Kidney epithelial cell (primary cell): ENCODE results near the gene CEBPG. TPM values are rescaled to one million over a fixed set of nuclear protein-coding genes. Genes with fewer than 3 reads are reported as not detected.

Source experiments
- DNase-seq: peaks from one replicate; pipeline ENCODE4 v3.0.0-alpha.2; 2010; ENCODE audit warnings: low read depth
- H3K27me3 ChIP-seq: 2 replicates; pipeline ENCODE4 v1.6.0; 2011; ENCODE audit warnings: low read length; ENCODE audit not compliant: control insufficient read depth, insufficient read depth
- H3K36me3 ChIP-seq: 2 replicates; pipeline ENCODE4 v1.5.1; 2011; ENCODE audit warnings: low read length; ENCODE audit not compliant: control insufficient read depth, insufficient read depth
- H3K4me3 ChIP-seq: 2 replicates; pipeline ENCODE4 v1.5.1; 2011; ENCODE audit warnings: low read depth, mild to moderate bottlenecking, control low read depth, low read length
- total RNA-seq: library from RNA; depleted of rRNA; stranded (reverse); fragments of >200 nt; gene quantifications from 2 replicates; pipeline ENCODE4 v1.2.3, GENCODE V29; 2015
- TF ChIP-seq, protein P1 (sequence below): IDR thresholded peaks from 2 replicates; pipeline ENCODE4 v1.5.1; 2011; ENCODE audit warnings: mild to moderate bottlenecking, moderate library complexity, low read length, control low read depth, inconsistent platforms; ENCODE audit not compliant: insufficient read depth, poor library complexity, severe bottlenecking

CEBPG gene
- total RNA-seq, 1 donor from 2014 or later, result 55.7 TPM

DNA sequence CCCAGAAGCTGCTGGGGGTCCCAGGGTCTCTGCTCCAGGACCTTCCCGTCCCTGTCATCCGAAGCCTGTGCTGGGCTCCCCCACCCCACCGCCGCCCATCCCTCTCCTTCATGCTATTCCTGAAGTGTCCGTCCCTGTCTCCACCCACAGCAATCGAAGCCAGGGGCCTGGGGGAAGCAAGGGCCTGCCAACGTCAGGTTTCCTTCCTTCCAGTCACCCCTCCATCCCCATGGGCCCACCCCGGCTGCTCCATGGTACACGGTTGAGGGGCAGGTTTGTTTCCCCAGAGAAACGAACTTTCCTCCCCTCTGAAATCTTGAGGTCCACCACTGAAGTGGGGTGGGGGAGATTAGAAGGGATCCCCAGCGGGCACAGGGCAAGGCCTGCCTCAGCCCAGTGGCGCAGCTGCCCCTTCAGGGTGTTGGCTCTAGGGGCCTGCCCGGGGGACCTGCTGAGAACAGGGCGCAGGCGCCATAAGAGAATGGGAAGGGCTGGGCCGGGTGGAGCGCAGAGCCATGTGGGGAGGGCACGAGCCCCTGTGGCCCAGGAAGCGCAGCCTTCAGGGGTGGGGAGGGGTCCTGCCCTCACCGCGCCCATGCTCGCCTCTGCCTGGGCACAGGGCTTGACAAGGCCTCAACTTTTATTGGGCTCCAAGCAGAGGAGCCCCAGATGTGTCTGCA lies 16.1 kb downstream of the CEBPG start:
- TF ChIP-seq, protein P1, sequence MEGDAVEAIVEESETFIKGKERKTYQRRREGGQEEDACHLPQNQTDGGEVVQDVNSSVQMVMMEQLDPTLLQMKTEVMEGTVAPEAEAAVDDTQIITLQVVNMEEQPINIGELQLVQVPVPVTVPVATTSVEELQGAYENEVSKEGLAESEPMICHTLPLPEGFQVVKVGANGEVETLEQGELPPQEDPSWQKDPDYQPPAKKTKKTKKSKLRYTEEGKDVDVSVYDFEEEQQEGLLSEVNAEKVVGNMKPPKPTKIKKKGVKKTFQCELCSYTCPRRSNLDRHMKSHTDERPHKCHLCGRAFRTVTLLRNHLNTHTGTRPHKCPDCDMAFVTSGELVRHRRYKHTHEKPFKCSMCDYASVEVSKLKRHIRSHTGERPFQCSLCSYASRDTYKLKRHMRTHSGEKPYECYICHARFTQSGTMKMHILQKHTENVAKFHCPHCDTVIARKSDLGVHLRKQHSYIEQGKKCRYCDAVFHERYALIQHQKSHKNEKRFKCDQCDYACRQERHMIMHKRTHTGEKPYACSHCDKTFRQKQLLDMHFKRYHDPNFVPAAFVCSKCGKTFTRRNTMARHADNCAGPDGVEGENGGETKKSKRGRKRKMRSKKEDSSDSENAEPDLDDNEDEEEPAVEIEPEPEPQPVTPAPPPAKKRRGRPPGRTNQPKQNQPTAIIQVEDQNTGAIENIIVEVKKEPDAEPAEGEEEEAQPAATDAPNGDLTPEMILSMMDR, result no peak
- no peak for DNase-seq
- H3K36me3 ChIP-seq, result no peaks in the 10 kb centered on the region

DNA sequence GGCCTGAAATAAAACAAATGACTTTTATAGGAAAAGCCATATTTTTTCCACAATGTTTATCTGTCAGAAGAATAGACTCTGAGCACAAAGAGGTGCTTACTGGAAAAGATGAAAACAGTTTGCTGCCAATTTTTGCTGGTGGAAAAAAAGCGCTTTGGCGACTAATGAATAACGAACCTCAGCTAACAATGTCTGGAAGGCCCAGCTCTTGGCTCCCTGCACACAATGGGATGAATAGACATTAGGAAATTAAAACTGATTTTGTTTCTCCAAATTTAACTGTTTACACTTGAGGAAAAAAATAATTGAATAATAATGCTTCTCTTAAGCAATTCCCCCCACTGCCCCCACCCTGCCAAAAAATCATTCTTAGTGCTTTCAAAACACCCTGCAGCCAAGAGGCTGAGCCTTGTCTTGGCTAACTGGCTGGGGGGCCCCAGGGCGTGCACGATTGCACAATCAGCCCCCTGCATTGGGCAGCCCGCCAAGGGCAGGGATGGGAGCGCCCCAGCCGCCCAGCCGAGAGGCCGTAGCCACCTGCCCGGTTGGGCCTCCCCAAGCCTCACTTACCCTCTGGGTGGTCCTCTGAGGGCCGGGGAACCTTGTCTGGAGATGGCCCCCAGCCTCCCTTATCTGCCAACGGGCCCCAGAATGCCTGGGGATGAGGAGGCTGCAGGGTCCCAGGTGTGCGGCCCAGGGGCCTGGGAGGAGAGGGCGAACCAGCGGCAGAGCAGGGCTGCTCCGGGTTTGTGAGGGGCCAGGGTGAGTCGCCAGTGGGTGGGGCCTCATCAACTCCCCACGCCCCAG lies 16.8 kb downstream of the CEBPG start:
- no peak for DNase-seq
- no peaks in the 10 kb centered on the region for H3K36me3 ChIP-seq
- TF ChIP-seq, protein P1, result no peak

More for the DNA sequence above, 16.1 kb downstream of the CEBPG start:
- Histone ChIP-seq H3K27me3 (no peaks in the 10 kb centered on the region), H3K4me3 (no peak overlapping the region)

DNA sequence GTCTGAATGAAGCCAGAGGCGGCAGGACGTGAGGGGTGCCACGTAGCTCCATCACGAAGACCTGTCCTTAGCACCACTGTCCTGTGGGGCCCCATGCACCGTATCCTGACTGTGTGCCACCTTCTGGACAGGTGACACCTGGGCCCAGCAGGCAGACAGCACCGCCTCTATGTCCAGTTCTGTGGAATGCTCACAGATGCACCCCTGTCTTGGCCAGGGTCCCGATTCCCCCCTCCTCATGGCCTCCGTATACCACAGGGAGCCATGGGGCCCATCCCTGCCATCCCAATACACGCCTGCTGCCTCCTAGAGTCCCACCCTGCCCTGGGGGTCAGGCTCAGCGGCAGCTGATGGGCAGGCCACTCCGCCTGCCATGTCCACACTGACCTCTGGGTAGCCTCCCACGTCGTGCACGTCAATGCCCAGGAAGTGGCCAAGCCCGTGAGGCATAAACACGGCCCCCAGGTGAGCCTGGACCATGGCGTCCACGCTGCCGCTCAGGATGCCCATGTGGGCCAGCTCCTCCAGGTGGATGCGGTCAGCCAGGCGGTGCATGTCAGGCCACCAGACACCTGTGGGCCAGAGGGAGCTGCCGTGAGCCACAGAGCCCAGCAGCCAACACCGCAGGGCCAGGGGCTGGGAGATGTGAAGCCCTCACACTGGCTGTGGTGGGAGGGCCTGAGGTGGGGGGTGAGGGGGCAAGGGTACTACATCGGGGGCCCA lies 17.6 kb downstream of the CEBPG start:
- TF ChIP-seq, protein P1, result no peak
- Histone ChIP-seq H3K36me3 (no peaks in the 10 kb centered on the region), H3K27me3 (no peaks in the 10 kb centered on the region), H3K4me3 (no peak overlapping the region)
- DNase-seq, result no peak

More for the DNA sequence above, 16.8 kb downstream of the CEBPG start:
- Histone ChIP-seq H3K27me3 (no peaks in the 10 kb centered on the region), H3K4me3 (no peak overlapping the region)

DNA sequence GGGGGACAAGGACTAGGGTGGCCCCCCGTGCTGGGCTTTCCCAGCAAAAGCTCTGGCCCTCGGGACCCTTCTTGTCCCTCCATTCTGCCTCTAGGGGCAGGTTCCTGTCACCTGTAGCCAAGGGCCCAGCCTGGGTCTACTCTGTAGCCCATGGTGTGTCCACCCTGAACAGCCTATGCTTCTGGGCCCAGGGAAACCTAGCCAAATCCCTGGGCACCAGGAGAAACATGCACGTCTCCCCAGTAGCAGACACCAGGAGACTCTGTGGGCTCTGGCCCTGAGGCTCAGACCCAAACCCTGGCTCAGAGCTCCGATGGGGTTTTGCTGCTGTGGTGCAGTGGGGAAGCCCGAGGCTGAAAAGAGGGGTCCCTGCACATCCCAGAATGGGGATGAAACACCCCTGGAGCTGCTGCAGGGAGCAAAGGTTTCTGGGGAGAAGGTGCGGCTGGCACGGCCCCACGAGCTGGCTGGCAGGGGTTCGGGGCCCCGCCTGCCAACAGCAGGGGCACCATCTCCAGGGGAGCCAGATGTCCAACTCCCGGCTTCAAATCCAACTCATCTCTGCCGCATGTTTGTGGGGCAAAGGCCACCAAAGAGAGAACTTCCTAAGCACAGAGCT lies 18.2 kb downstream of the CEBPG start:
- Histone ChIP-seq H3K4me3 (no peak overlapping the region), H3K27me3 (no peaks in the 10 kb centered on the region), H3K36me3 (no peaks in the 10 kb centered on the region)
- TF ChIP-seq, protein P1, result no peak
- no peak for DNase-seq

DNA sequence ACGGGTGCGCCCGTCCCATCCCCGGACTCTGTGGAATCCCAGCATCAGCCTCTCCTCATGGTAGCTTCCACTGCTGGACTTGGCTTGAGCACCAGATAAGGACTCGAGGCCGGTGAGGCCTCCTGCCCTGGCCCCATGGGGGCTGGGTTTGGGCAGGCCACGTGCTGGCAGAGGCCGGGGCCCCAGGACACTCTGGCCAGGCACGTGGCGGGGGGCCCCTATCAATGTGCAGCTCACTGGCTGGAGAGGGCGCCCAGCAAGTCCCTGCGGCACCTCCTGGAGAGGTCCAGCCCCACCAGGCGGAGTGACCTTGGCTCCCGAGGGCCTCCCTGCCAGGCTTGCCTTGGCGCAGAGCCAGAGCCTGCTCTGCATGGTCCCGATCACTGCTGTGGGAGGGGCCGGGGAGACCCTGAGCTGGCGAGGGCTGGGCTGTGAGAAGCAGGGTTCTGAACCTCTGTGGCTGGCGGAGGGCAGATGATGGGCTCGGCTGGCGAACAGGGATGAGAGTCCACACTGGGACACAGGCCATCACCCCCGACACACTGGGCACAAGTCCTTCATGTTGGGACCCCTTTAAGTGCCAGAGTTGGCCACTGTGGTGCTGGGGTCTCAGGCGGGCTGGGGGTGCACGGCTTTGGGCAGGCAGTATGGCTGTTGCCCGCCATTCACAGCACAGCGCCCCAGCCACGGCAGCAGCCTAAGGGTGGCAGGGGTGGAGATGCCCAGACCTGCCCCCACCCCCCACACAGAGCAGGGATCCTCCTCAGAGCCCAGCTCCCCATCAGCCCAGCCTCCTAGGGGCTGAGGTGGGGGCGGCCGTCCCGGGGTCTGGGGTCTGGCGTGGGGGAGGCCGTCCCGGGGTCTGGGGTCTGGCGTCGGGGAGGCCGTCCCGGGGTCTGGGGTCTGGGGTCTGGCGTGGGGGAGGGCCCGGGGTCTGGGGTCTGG lies 19.1 kb downstream of the CEBPG start:
- TF ChIP-seq, protein P1, result no peak
- no peak for DNase-seq
- Histone ChIP-seq H3K27me3 (no peaks in the 10 kb centered on the region), H3K4me3 (no peak overlapping the region), H3K36me3 (no peaks in the 10 kb centered on the region)
